Uterus (tissue), 4 donors: ENCODE results near the gene KATNAL1. TPM values are rescaled to one million over a fixed set of nuclear protein-coding genes. Genes with fewer than 3 reads are reported as not detected.

ENCODE experiments used
- DNase-seq, 2 donors: peaks; one replicate each; pipeline ENCODE4 v3.0.0-alpha.2; 2019 to 2020
- H3K27ac ChIP-seq, 2 donors: fragments of 200-600 bp; sonication (generic); 1 replicate in 1 of 2; 2 replicates in 1 of 2; pipeline ENCODE4 v1.5.1; 2016 to 2018
- H3K27me3 ChIP-seq, 2 donors: fragments of 200-600 bp; sonication (generic); one replicate each; pipeline ENCODE4 v1.5.1; 2018 to 2019; ENCODE audit warnings: control low read depth in 1 of 2
- H3K36me3 ChIP-seq, 2 donors: fragments of 200-600 bp; sonication (generic); one replicate each; pipeline ENCODE4 v1.5.1; 2019; ENCODE audit warnings: control low read depth in 1 of 2
- H3K4me1 ChIP-seq, 2 donors: fragments of 200-600 bp; sonication (generic); one replicate each; pipeline ENCODE4 v1.5.1; 2018 to 2019; ENCODE audit warnings: control low read depth in 1 of 2
- H3K4me3 ChIP-seq, 2 donors: fragments of 200-600 bp; sonication (generic); 1 replicate in 1 of 2; 2 replicates in 1 of 2; pipeline ENCODE4 v1.5.1; 2018 to 2019; ENCODE audit warnings: mild to moderate bottlenecking in 1 of 2
- H3K9me3 ChIP-seq, 2 donors: fragments of 200-600 bp; sonication (generic); one replicate each; pipeline ENCODE4 v1.5.1; 2019; ENCODE audit warnings: control low read depth in 1 of 2
- POLR2A ChIP-seq, 2 donors: fragments of 450-650 bp; IDR thresholded peaks; one replicate each; pipeline ENCODE4 v1.6.1; 2016; ENCODE audit warnings: antibody characterized with exemption in 2 of 2, mild to moderate bottlenecking in 1 of 2, moderate library complexity in 1 of 2
- intact Hi-C: fragments of 100-400 bp; cut with DNase I; formaldehyde crosslinking; loops from one replicate; pipeline ENCODE4 v1.15.1; 2023; ENCODE audit warnings: low total_unique reads
- total RNA-seq, 4 donors: library from RNA; depleted of rRNA in 3 of 4; stranded (reverse); fragments of >200 nt in 3 of 4; gene quantifications; one replicate each; pipeline versions ENCODE4 v1.1.0 to v1.2.4, GENCODE V29; 2014 to 2023
- TF ChIP-seq, protein P1 (sequence below), 4 experiments: fragments of 200-600 bp in 2 of 4; fragments of 450-650 bp in 2 of 4; sonication (generic) in 2 of 4; IDR thresholded peaks; one replicate each; pipeline ENCODE4 v1.5.1; 2016 to 2019; ENCODE audit warnings: antibody characterized with exemption in 4 of 4, mild to moderate bottlenecking in 2 of 4, moderate library complexity in 1 of 4
- donor health status: DM: yes; HTN: yes; CAD: no.

KATNAL1 gene
- 10 to 100 TPM; 24.1 to 65.3 (median 49.9) TPM for total RNA-seq

DNA sequence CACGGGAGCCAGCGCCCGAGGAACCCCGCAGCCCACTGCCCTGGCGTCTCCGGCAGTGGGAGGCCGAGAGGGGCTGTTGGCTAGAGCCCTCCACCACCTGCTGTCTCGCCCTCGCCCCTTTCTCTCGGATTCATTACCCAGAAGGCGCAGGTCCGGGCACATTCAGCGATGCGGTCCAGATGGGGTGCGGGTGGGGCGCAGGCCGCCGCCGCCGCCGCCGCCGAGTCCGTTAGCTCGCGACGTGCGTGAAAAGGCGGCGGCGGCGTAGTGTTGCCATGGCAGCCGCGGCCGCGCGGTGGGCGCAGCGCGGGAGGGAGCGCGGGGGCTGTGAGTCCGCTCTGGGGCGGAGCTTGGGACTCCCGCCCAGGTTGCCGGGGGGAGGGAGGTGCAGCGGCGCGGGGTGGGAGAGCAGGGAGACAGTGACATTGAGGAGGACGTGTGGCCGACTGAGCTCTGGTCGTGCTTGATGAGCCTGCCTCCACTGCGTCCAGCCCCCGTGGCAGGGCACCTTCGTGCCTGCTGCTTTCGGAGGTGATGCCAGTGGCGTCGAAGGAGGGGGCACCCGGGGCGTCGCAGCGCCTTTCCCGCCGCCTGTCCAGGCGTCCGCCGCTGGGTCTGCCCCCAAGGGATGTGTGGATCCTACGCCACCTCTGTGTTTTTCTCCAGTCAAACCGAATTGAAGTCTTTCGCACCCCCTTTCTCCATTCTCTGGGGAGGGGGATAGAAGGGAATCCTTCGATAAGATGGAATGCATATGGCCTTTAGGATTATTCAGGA, at the start of gene KATNAL1:
KATNAL1 (minus strand) TSS at position 358 of the 777 bp plus-strand sequence. CDS start 23,774 bp downstream, outside the sequence.
- H3K27me3 ChIP-seq, result no peaks in the 10 kb centered on the region
- peak; percentile 83 to 88 for DNase-seq
- peak within 1 kb of the TSS; percentile 95 to 97 for H3K27ac ChIP-seq
- no peaks in the 10 kb centered on the region for H3K36me3 ChIP-seq
- TF ChIP-seq POLR2A (IDR thresholded peaks at IDR 0.05), result peak in 1 of 2 donors; percentile 55
- TF ChIP-seq, protein P1, sequence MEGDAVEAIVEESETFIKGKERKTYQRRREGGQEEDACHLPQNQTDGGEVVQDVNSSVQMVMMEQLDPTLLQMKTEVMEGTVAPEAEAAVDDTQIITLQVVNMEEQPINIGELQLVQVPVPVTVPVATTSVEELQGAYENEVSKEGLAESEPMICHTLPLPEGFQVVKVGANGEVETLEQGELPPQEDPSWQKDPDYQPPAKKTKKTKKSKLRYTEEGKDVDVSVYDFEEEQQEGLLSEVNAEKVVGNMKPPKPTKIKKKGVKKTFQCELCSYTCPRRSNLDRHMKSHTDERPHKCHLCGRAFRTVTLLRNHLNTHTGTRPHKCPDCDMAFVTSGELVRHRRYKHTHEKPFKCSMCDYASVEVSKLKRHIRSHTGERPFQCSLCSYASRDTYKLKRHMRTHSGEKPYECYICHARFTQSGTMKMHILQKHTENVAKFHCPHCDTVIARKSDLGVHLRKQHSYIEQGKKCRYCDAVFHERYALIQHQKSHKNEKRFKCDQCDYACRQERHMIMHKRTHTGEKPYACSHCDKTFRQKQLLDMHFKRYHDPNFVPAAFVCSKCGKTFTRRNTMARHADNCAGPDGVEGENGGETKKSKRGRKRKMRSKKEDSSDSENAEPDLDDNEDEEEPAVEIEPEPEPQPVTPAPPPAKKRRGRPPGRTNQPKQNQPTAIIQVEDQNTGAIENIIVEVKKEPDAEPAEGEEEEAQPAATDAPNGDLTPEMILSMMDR (IDR thresholded peaks at IDR 0.05), result peak in 1 of 4 experiments; percentile 6
- peak within 1 kb of the TSS; percentile 86 to 93 for H3K4me3 ChIP-seq
- H3K4me1 ChIP-seq, result peaks cover 0 to 2% of the 10 kb centered on the region in 2 donors
- intact Hi-C loops, result no loop called here
- no peaks in the 10 kb centered on the region for H3K9me3 ChIP-seq

DNA sequence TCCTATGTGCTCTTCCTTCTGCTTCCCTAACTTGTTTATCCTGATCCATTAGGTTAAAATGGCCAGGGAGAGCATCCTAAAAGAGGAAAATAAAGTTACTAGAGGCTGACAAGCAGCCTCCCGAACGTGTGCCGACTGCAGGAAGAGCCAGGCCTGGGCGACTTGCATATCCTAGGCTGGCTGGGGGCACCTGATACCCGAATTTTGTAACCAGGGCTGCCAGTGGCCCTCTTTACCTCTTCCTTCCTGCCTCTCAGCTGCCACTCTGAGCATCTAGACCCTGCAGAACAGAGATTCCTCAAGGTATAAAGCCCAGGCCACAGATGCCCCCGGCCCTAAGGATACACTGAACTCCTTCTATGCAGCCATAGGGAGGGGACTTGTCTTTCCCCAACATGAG, 48.5 kb upstream of the KATNAL1 start:
- no peaks in the 10 kb centered on the region for H3K9me3 ChIP-seq
- no peaks in the 10 kb centered on the region for H3K4me1 ChIP-seq
- intact Hi-C loops, result no loop called here
- H3K27ac ChIP-seq, result no peak overlapping the region
- H3K4me3 ChIP-seq, result no peak overlapping the region
- no peak for DNase-seq
- H3K27me3 ChIP-seq, result no peaks in the 10 kb centered on the region
- TF ChIP-seq, protein P1 (IDR thresholded peaks at IDR 0.05), result no peak
- TF ChIP-seq POLR2A (IDR thresholded peaks at IDR 0.05), result no peak
- H3K36me3 ChIP-seq, result no peaks in the 10 kb centered on the region

GRCh38 chr13:30355384-30355699, 48.0 kb upstream of the KATNAL1 start:
- no peaks in the 10 kb centered on the region for H3K36me3 ChIP-seq
- no peak overlapping the region for H3K27ac ChIP-seq
- intact Hi-C loops, result no loop called here
- H3K4me3 ChIP-seq, result no peak overlapping the region
- no peak for TF ChIP-seq POLR2A (IDR thresholded peaks at IDR 0.05)
- TF ChIP-seq, protein P1 (IDR thresholded peaks at IDR 0.05), result peak in 3 of 4 experiments; percentile 10 to 26 (median 25)
- no peaks in the 10 kb centered on the region for H3K9me3 ChIP-seq
- no peak for DNase-seq
- H3K4me1 ChIP-seq, result no peaks in the 10 kb centered on the region
- no peaks in the 10 kb centered on the region for H3K27me3 ChIP-seq

- DNase-seq, result no peak
- Histone ChIP-seq H3K36me3 (no peaks in the 10 kb centered on the region), H3K4me3 (no peak overlapping the region), H3K4me1 (no peaks in the 10 kb centered on the region), H3K27ac (no peak overlapping the region), H3K9me3 (no peaks in the 10 kb centered on the region), H3K27me3 (no peaks in the 10 kb centered on the region)
- TF ChIP-seq, protein P1 (IDR thresholded peaks at IDR 0.05), result no peak
- no peak for TF ChIP-seq POLR2A (IDR thresholded peaks at IDR 0.05)
- intact Hi-C loops, result no loop called here
Observed at GRCh38 chr13:30354493-30355383, 47.4 kb upstream of the KATNAL1 start.
